Muscle layer of duodenum (tissue), 2 donors: ENCODE results near the gene DCBLD1.
"Not testable (repeated sequence)": the region's sequence is repeated elsewhere in the genome, so short reads cannot be mapped to it uniquely, and the experiment has no call there.

ENCODE experiments used
- H3K27ac ChIP-seq: one replicate; pipeline ENCODE4 v1.7.0; 2013; ENCODE audit warnings: mild to moderate bottlenecking, low read length
- H3K27me3 ChIP-seq: one replicate; pipeline ENCODE4 v1.7.0; 2013; ENCODE audit warnings: low read depth, mild to moderate bottlenecking, control low read depth, low read length
- H3K36me3 ChIP-seq, 2 donors: one replicate each; pipeline ENCODE4 v1.7.0; 2013; ENCODE audit warnings: low read length in 2 of 2, control low read depth in 1 of 2, mild to moderate bottlenecking in 1 of 2; ENCODE audit not compliant: insufficient read depth in 2 of 2, control insufficient read depth in 1 of 2
- H3K4me1 ChIP-seq, 2 donors: one replicate each; pipeline ENCODE4 v1.7.0; 2013; ENCODE audit warnings: low read length in 2 of 2, mild to moderate bottlenecking in 2 of 2, control low read depth in 1 of 2, moderate library complexity in 1 of 2; ENCODE audit not compliant: insufficient read depth in 2 of 2, control insufficient read depth in 1 of 2
- H3K4me3 ChIP-seq, 2 donors: one replicate each; pipeline ENCODE4 v1.7.0; 2013; ENCODE audit warnings: low read length in 2 of 2, low read depth in 1 of 2, mild to moderate bottlenecking in 1 of 2
- H3K9me3 ChIP-seq, 2 donors: one replicate each; pipeline ENCODE4 v1.7.0; 2013; ENCODE audit warnings: low read length in 2 of 2, control low read depth in 1 of 2, mild to moderate bottlenecking in 1 of 2; ENCODE audit not compliant: control insufficient read depth in 1 of 2
- donor health status: healthy.

DCBLD1 gene

GRCh38 chr6:117456250-117456649, 26.2 kb upstream of the DCBLD1 start:
- no peaks in the 10 kb centered on the region for H3K9me3 ChIP-seq

GRCh38 chr6:117456998-117457397, 25.5 kb upstream of the DCBLD1 start:
- Histone ChIP-seq H3K27ac (no peak overlapping the region), H3K27me3 (no peaks in the 10 kb centered on the region), H3K4me3 (no peak overlapping the region), H3K9me3 (no peaks in the 10 kb centered on the region), H3K4me1 (no peaks in the 10 kb centered on the region), H3K36me3 (no peaks in the 10 kb centered on the region)

More at GRCh38 chr6:117456250-117456649, 26.2 kb upstream of the DCBLD1 start:
- Histone ChIP-seq H3K4me3 (no peak overlapping the region), H3K36me3 (no peaks in the 10 kb centered on the region), H3K27ac (no peak overlapping the region), H3K27me3 (no peaks in the 10 kb centered on the region), H3K4me1 (no peaks in the 10 kb centered on the region)

DNA sequence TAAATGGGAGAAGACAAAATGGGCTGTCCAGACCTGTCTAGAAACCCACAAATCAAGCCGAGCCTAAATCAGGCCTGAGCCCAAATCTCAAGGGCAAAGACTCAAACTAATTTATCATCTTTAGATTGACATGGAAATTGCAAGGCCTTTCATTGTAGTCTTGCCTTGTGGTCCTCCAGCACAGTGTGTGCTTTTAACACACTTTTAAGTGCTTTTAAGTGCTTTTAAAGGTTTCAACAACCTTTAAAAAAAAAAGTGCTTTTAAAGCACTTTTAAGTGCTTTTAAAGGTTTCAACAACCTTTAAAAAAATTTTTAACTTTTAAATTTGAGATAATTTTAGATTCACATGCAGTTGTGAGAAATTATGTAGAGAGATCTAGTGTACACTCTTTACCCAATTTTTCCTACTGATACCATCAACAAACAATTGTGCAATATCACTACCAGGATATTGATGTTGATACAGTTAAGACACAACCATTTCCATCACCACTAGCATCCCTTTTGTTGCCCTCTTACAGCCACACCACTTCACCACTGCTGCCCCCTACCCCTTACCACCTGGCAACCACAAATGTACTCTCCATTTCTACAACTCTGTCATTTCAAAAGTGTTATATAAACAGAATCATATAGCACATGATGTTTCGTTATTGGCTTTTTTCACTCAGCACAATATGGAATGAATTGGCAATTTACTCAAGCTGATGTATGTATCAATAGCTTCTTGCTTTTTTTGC, 23.1 kb upstream of the DCBLD1 start:
- no peak overlapping the region for H3K4me3 ChIP-seq
- H3K4me1 ChIP-seq: no peaks in the 10 kb centered on the region
- no peak overlapping the region for H3K27ac ChIP-seq
- no peaks in the 10 kb centered on the region for H3K27me3 ChIP-seq
- no peaks in the 10 kb centered on the region for H3K36me3 ChIP-seq
- H3K9me3 ChIP-seq: no peaks in the 10 kb centered on the region

DNA sequence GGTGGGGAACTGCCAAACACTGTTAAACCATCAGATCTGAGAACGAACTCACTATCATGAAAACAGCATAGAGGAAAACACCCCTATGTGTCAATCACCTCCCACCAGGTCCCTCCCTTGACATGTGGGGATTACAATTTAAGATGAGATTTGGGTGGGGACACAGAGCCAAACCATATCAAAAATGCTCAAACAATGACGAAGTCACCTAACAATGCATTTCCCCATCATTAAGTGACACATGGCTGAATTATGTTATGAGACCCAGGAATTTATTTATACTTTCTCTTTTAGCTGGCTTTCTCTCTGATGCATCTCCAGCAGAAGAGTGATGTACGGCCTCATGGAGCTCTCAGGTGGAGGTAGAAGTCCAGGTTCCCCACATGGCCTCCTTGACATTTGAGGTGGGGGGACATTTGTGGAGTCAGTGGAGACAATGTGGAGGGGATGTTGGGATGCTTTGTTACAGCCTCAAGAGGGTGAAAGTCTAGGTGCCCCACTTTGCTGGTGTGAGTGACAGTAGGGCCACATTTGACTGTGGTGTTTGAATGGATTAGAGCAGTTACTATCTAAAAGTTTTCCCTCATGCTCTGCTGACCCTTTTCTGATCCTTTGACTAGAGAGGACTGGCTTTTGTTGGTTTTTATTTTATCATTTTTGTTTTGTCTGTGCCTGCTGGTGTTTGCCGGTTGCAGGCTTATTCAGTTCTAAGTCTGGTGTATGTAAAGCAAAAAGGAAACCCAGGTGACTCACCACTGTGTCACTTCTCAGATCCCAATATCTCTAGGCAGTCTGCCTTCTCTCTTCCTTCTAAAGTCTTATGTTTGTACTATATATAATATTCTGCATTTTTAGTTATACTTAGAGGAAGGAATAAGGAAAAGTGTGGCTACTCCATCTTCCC, 18.5 kb upstream of the DCBLD1 start:
- H3K4me3 ChIP-seq: no peak overlapping the region
- no peaks in the 10 kb centered on the region for H3K36me3 ChIP-seq
- no peak overlapping the region for H3K27ac ChIP-seq

DNA sequence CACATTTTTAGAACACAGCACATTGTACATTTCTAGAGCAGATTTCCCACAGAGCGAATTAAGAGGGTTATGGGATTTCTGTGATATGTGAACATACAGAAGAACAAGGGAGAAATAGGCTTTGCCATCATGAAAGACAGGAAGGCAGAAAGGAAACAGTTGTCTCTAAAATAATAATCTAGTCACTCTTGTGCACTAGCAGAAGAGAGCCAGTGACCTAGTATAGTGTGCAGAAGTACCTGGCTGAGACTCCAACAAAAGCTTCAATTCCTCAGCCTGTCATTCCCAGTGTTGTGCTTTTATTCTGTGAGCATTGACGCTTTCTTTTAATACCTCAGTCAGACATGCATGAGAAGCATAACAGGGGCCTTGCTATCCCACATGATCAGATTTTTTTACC, 17.8 kb upstream of the DCBLD1 start:
- H3K4me1 ChIP-seq: no peaks in the 10 kb centered on the region
- H3K27me3 ChIP-seq: no peaks in the 10 kb centered on the region
- no peaks in the 10 kb centered on the region for H3K36me3 ChIP-seq
- no peaks in the 10 kb centered on the region for H3K9me3 ChIP-seq
- H3K4me3 ChIP-seq: no peak overlapping the region
- no peak overlapping the region for H3K27ac ChIP-seq

More for the DNA sequence above, 18.5 kb upstream of the DCBLD1 start:
- Histone ChIP-seq H3K27me3 (no peaks in the 10 kb centered on the region), H3K9me3 (no peaks in the 10 kb centered on the region), H3K4me1 (no peaks in the 10 kb centered on the region)

DNA sequence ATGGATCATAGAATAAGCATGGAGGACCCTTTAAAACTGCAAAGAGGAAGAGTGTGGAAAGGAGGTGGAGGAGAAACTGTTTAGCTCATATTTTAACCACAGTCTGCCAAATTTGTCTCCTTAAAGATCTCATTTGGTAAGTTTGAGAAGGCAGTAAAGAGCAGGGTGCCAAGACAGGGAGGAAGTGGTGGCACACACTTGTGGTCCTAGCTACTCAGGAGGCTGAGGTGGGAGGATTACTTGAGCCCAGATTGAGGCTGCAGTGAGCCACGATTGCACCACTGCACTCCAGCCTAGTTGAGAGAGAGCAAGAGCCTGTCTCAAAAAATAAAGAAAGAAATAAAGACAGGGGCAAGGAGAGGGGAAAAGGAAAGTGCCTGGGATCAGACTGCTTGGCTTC, 16.8 kb upstream of the DCBLD1 start:
- Histone ChIP-seq H3K27me3 (no peaks in the 10 kb centered on the region), H3K4me1 (no peaks in the 10 kb centered on the region), H3K4me3 (no peak overlapping the region), H3K9me3 (no peaks in the 10 kb centered on the region), H3K36me3 (no peaks in the 10 kb centered on the region), H3K27ac (no peak overlapping the region)

DNA sequence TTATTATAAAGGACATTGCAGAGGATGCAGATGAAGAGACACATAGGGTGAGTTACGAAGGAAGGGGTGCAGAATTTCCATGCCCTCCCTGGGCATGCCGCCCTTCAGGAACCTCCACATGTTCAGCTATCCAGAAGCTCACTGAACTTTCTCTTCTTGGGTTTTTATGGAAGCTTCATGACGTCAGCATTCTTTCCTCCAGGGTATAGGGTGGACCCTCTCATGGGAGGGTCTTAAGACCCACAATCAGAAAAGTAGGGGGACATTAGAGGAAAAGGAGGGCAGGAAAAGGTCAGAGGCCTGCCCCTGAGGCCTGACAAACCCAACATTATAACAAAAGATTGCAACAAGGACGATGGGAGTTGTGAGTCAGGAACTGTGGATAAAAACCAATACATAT, 14.6 kb upstream of the DCBLD1 start:
- no peaks in the 10 kb centered on the region for H3K4me1 ChIP-seq
- no peaks in the 10 kb centered on the region for H3K9me3 ChIP-seq
- H3K27ac ChIP-seq: no peak overlapping the region
- H3K4me3 ChIP-seq: no peak overlapping the region
- no peaks in the 10 kb centered on the region for H3K36me3 ChIP-seq
- H3K27me3 ChIP-seq: no peaks in the 10 kb centered on the region

DNA sequence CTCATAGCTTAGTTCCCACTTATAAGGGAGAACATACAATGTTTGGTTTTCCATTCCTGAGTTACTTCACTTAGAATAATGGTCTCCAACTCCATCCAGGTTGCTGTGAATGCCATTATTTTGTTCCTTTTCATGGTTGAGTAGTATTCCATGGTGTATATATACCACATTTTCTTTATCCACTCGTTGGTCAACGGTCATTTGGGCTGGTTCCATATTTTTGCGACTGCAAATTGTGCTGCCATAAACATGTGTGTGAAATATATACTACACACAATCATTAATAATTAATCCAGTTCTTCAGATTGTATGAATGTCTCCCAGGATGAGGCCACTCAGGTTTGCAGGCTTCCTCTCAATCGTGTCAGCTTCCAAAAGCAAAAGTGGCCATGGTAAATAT, 13.9 kb upstream of the DCBLD1 start:
- H3K27me3 ChIP-seq, H3K36me3 ChIP-seq, H3K27ac ChIP-seq, H3K4me1 ChIP-seq, H3K4me3 ChIP-seq, H3K9me3 ChIP-seq: not testable (repeated sequence)

GRCh38 chr6:117469356-117469755, 13.1 kb upstream of the DCBLD1 start:
- H3K4me1 ChIP-seq: no peaks in the 10 kb centered on the region
- no peaks in the 10 kb centered on the region for H3K9me3 ChIP-seq
- H3K27me3 ChIP-seq: no peaks in the 10 kb centered on the region
- no peak overlapping the region for H3K27ac ChIP-seq
- H3K36me3 ChIP-seq: no peaks in the 10 kb centered on the region
- H3K4me3 ChIP-seq: no peak overlapping the region

GRCh38 chr6:117469791-117470190, 12.7 kb upstream of the DCBLD1 start:
- Histone ChIP-seq H3K27ac (no peak overlapping the region), H3K27me3 (no peaks in the 10 kb centered on the region), H3K4me1 (no peaks in the 10 kb centered on the region), H3K4me3 (no peak overlapping the region), H3K36me3 (no peaks in the 10 kb centered on the region), H3K9me3 (no peaks in the 10 kb centered on the region)

- H3K27ac ChIP-seq: no peak overlapping the region
Observed at GRCh38 chr6:117472667-117473066, 9.8 kb upstream of the DCBLD1 start.

More at GRCh38 chr6:117472667-117473066, 9.8 kb upstream of the DCBLD1 start:
- Histone ChIP-seq H3K36me3 (no peaks in the 10 kb centered on the region), H3K4me3 (no peak overlapping the region), H3K4me1 (no peaks in the 10 kb centered on the region), H3K9me3 (no peaks in the 10 kb centered on the region), H3K27me3 (no peaks in the 10 kb centered on the region)
